Measurements from ENCODE around the gene HPD. TPM values are rescaled to one million over a fixed set of nuclear protein-coding genes. Genes with fewer than 3 reads are reported as not detected.

Gene HPD
- total RNA-seq, 1 donor from 2014 or later: 0.79 TPM

GRCh38 chr12:121828306-121828705, 30.4 kb downstream of the HPD start:
- H3K4me3 ChIP-seq (ENCODE audit: low read depth, low read length): no peak overlapping the region
- DNase-seq (ENCODE audit: low read depth) (no peak), FAIRE-seq (no peak)
- peaks cover 18% of the 10 kb centered on the region for H3K36me3 ChIP-seq (ENCODE audit: control insufficient read depth, insufficient read depth, low read length)
- no peaks in the 10 kb centered on the region for H3K27me3 ChIP-seq (ENCODE audit: control insufficient read depth, insufficient read depth, low read length)
- TF ChIP-seq CTCF (IDR thresholded peaks at IDR 0.05; ENCODE audit: insufficient read depth, low read length, severe bottlenecking): no peak

- TF ChIP-seq CTCF (IDR thresholded peaks at IDR 0.05; ENCODE audit: insufficient read depth, low read length, severe bottlenecking): no peak
- H3K36me3 ChIP-seq (ENCODE audit: control insufficient read depth, insufficient read depth, low read length): peaks cover 21% of the 10 kb centered on the region
- DNase-seq (ENCODE audit: low read depth) (no peak), FAIRE-seq (no peak)
- H3K27me3 ChIP-seq (ENCODE audit: control insufficient read depth, insufficient read depth, low read length): no peaks in the 10 kb centered on the region
- no peak overlapping the region for H3K4me3 ChIP-seq (ENCODE audit: low read depth, low read length)
These were observed 31.1 kb downstream of the HPD start for GRCh38 chr12:121827351-121828099.

GRCh38 chr12:121826318-121827150, 32.1 kb downstream of the HPD start:
- H3K27me3 ChIP-seq (ENCODE audit: control insufficient read depth, insufficient read depth, low read length): no peaks in the 10 kb centered on the region
- H3K36me3 ChIP-seq (ENCODE audit: control insufficient read depth, insufficient read depth, low read length): peaks cover 20% of the 10 kb centered on the region
- FAIRE-seq (no peak), DNase-seq (ENCODE audit: low read depth) (no peak)
- no peak overlapping the region for H3K4me3 ChIP-seq (ENCODE audit: low read depth, low read length)
- no peak for TF ChIP-seq CTCF (IDR thresholded peaks at IDR 0.05; ENCODE audit: insufficient read depth, low read length, severe bottlenecking)

GRCh38 chr12:121825041-121825523, 33.6 kb downstream of the HPD start:
- TF ChIP-seq CTCF (IDR thresholded peaks at IDR 0.05; ENCODE audit: insufficient read depth, low read length, severe bottlenecking): no peak
- no peak for DNase-seq (ENCODE audit: low read depth)
- peaks cover 21% of the 10 kb centered on the region for H3K36me3 ChIP-seq (ENCODE audit: control insufficient read depth, insufficient read depth, low read length)
- no peak overlapping the region for H3K4me3 ChIP-seq (ENCODE audit: low read depth, low read length)
- H3K27me3 ChIP-seq (ENCODE audit: control insufficient read depth, insufficient read depth, low read length): no peaks in the 10 kb centered on the region
- FAIRE-seq: no peak

GRCh38 chr12:121823727-121824115, 34.9 kb downstream of the HPD start:
- DNase-seq (ENCODE audit: low read depth) (no peak), FAIRE-seq (no peak)
- peaks cover 22% of the 10 kb centered on the region for H3K36me3 ChIP-seq (ENCODE audit: control insufficient read depth, insufficient read depth, low read length)
- no peak for TF ChIP-seq CTCF (IDR thresholded peaks at IDR 0.05; ENCODE audit: insufficient read depth, low read length, severe bottlenecking)
- no peaks in the 10 kb centered on the region for H3K27me3 ChIP-seq (ENCODE audit: control insufficient read depth, insufficient read depth, low read length)
- H3K4me3 ChIP-seq (ENCODE audit: low read depth, low read length): no peak overlapping the region
